Vagina (tissue), 2 donors: Measurements from ENCODE around the gene TNFAIP3. TPM values are rescaled to one million over a fixed set of nuclear protein-coding genes. Genes with fewer than 3 reads are reported as not detected.

Experiments
- DNase-seq, 2 donors: peaks; one replicate each; pipeline ENCODE4 v3.0.0-alpha.2; 2017; ENCODE audit errors: extremely low spot score in 2 of 2
- H3K27ac ChIP-seq: fragments of 200-600 bp; sonication (generic); one replicate; pipeline ENCODE4 v1.5.1; 2019
- H3K27me3 ChIP-seq: fragments of 200-600 bp; sonication (generic); one replicate; pipeline ENCODE4 v1.5.1; 2019
- H3K36me3 ChIP-seq, 2 donors: fragments of 200-600 bp; sonication (generic); one replicate each; pipeline ENCODE4 v1.5.1; 2017 to 2019
- H3K4me1 ChIP-seq: fragments of 200-600 bp; sonication (generic); one replicate; pipeline ENCODE4 v1.5.1; 2019
- H3K4me3 ChIP-seq, 2 donors: fragments of 200-600 bp; sonication (generic); 1 replicate in 1 of 2; 2 replicates in 1 of 2; pipeline ENCODE4 v1.5.1; 2016 to 2019
- H3K9me3 ChIP-seq: fragments of 200-600 bp; sonication (generic); one replicate; pipeline ENCODE4 v1.5.1; 2019
- POLR2A ChIP-seq, 2 donors: fragments of 450-650 bp; IDR thresholded peaks; one replicate each; pipeline ENCODE4 v1.6.1; 2017; ENCODE audit warnings: antibody characterized with exemption in 2 of 2, mild to moderate bottlenecking in 2 of 2, moderate library complexity in 2 of 2
- POLR2AphosphoS5 ChIP-seq, 2 donors: sonication (generic); formaldehyde crosslinking; IDR thresholded peaks; one replicate each; pipeline ENCODE4 v1.9.0; 2017; ENCODE audit warnings: antibody characterized with exemption in 2 of 2, mild to moderate bottlenecking in 2 of 2, low read depth in 1 of 2; ENCODE audit not compliant: insufficient read depth in 1 of 2
- intact Hi-C: fragments of 100-400 bp; cut with DNase I; formaldehyde crosslinking; loops from one replicate; pipeline ENCODE4 v1.15.1; 2023
- total RNA-seq: library from RNA; depleted of rRNA; stranded (reverse); fragments of >200 nt; gene quantifications from one replicate; pipeline ENCODE4 v1.2.3, GENCODE V29; 2016
- TF ChIP-seq, protein P1 (sequence below), 3 experiments: fragments of 450-650 bp in 2 of 3; fragments of 200-600 bp in 1 of 3; sonication (generic) in 1 of 3; IDR thresholded peaks; one replicate each; pipeline ENCODE4 v1.5.1; 2017 to 2019; ENCODE audit warnings: antibody characterized with exemption in 3 of 3, mild to moderate bottlenecking in 2 of 3, moderate library complexity in 2 of 3

The TNFAIP3 gene
- total RNA-seq, 1 donor from 2014 or later = 28.5 TPM

DNA sequence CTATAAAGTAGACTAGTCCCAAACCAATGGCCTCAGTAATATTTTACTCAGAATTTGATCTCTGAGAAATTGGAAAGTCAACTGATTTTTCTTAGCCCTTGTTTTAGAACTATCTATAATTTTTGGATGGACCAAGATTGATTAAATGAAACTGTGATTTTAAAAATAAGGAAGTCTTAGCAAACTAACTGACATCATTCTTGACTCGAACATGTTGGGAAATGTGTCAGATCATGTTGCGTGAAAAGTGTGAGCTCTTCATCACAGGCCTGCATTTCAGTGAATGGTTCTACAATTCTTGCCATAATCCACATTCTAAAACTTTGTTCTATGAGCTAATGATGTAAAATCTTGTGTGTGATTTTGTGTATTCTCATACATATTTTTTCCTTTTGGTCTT, 11.0 kb downstream of the TNFAIP3 start:
- H3K36me3 ChIP-seq = peaks cover 0 to 80% of the 10 kb centered on the region in 2 donors
- H3K4me3 ChIP-seq = no peak overlapping the region
- peaks cover 14% of the 10 kb centered on the region for H3K4me1 ChIP-seq
- DNase-seq = no peak
- intact Hi-C loops = no loop called here
- H3K27ac ChIP-seq = peak overlapping the region; percentile 12
- H3K27me3 ChIP-seq = no peaks in the 10 kb centered on the region
- TF ChIP-seq, protein P1, sequence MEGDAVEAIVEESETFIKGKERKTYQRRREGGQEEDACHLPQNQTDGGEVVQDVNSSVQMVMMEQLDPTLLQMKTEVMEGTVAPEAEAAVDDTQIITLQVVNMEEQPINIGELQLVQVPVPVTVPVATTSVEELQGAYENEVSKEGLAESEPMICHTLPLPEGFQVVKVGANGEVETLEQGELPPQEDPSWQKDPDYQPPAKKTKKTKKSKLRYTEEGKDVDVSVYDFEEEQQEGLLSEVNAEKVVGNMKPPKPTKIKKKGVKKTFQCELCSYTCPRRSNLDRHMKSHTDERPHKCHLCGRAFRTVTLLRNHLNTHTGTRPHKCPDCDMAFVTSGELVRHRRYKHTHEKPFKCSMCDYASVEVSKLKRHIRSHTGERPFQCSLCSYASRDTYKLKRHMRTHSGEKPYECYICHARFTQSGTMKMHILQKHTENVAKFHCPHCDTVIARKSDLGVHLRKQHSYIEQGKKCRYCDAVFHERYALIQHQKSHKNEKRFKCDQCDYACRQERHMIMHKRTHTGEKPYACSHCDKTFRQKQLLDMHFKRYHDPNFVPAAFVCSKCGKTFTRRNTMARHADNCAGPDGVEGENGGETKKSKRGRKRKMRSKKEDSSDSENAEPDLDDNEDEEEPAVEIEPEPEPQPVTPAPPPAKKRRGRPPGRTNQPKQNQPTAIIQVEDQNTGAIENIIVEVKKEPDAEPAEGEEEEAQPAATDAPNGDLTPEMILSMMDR (IDR thresholded peaks at IDR 0.05) = no peak
- TF ChIP-seq POLR2AphosphoS5 (IDR thresholded peaks at IDR 0.05; ENCODE audit: insufficient read depth in 1 of 2, low read depth in 1 of 2) (no peak), POLR2A (IDR thresholded peaks at IDR 0.05) (no peak)
- H3K9me3 ChIP-seq = no peaks in the 10 kb centered on the region

DNA sequence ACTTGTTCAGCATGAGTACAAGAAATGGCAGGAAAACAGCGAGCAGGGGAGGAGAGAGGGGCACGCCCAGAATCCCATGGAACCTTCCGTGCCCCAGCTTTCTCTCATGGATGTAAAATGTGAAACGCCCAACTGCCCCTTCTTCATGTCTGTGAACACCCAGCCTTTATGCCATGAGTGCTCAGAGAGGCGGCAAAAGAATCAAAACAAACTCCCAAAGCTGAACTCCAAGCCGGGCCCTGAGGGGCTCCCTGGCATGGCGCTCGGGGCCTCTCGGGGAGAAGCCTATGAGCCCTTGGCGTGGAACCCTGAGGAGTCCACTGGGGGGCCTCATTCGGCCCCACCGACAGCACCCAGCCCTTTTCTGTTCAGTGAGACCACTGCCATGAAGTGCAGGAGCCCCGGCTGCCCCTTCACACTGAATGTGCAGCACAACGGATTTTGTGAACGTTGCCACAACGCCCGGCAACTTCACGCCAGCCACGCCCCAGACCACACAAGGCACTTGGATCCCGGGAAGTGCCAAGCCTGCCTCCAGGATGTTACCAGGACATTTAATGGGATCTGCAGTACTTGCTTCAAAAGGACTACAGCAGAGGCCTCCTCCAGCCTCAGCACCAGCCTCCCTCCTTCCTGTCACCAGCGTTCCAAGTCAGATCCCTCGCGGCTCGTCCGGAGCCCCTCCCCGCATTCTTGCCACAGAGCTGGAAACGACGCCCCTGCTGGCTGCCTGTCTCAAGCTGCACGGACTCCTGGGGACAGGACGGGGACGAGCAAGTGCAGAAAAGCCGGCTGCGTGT, 11.6 kb downstream of the TNFAIP3 start:
- no peaks in the 10 kb centered on the region for H3K27me3 ChIP-seq
- H3K4me3 ChIP-seq = no peak overlapping the region
- peaks cover 7% of the 10 kb centered on the region for H3K4me1 ChIP-seq
- TF ChIP-seq POLR2AphosphoS5 (IDR thresholded peaks at IDR 0.05; ENCODE audit: insufficient read depth in 1 of 2, low read depth in 1 of 2) = peak in 1 of 2 donors; percentile 36
- TF ChIP-seq, protein P1 (IDR thresholded peaks at IDR 0.05) = no peak
- peak in 1 of 2 donors; percentile 72 for DNase-seq
- peaks cover 0 to 80% of the 10 kb centered on the region in 2 donors for H3K36me3 ChIP-seq
- no peaks in the 10 kb centered on the region for H3K9me3 ChIP-seq
- no peak overlapping the region for H3K27ac ChIP-seq
- intact Hi-C loops = no loop called here

GRCh38 chr6:137879299-137879698, 12.2 kb downstream of the TNFAIP3 start:
- TF ChIP-seq POLR2AphosphoS5 (IDR thresholded peaks at IDR 0.05; ENCODE audit: insufficient read depth in 1 of 2, low read depth in 1 of 2) (no peak), POLR2A (IDR thresholded peaks at IDR 0.05) (no peak)
- TF ChIP-seq, protein P1 (IDR thresholded peaks at IDR 0.05) = no peak
- no peak overlapping the region for H3K27ac ChIP-seq
- intact Hi-C loops = no loop called here
- H3K36me3 ChIP-seq = peaks cover 0 to 80% of the 10 kb centered on the region in 2 donors
- DNase-seq = peak in 1 of 2 donors; percentile 56
- H3K4me3 ChIP-seq = no peak overlapping the region
- H3K9me3 ChIP-seq = no peaks in the 10 kb centered on the region
- peaks cover under 1% of the 10 kb centered on the region for H3K4me1 ChIP-seq
- H3K27me3 ChIP-seq = no peaks in the 10 kb centered on the region

DNA sequence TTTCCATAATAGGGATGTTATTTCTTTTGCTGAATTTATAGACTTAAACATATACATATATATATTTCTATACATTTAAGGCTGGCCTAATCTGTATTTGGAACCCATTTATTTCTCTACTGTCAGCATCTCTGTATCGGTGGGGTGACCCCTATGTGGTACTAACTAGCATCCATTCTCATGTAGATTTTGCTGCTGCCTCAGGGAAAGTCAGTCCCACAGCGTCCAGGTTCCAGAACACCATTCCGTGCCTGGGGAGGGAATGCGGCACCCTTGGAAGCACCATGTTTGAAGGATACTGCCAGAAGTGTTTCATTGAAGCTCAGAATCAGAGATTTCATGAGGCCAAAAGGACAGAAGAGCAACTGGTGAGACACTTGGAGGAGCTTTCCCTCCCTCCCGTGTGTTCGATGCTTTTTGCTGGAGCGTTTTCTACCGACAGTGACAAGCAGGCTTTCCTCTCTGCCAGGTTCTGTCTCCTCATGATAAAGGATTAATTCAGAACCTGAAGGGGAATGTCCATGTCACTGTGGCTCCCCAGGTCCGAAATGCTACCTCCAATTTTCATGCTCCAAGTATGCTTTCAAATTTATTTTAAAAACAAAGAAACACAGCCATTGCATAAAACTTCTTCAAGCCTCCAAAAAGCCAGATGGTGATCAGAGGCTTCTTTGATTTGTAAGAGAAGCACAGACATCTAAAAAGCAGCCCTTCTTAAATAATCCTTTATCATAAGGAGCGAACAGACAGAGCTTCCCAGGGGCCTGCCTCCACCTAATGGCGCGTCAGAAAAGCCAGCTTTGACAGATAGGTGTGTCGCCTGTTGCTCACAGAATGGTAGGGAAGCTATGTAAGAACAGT, 13.1 kb downstream of the TNFAIP3 start:
- DNase-seq = peak in 1 of 2 donors; percentile 82
- H3K9me3 ChIP-seq = no peaks in the 10 kb centered on the region
- intact Hi-C loops = no loop called here
- no peak for TF ChIP-seq POLR2AphosphoS5 (IDR thresholded peaks at IDR 0.05; ENCODE audit: insufficient read depth in 1 of 2, low read depth in 1 of 2)
- no peak for TF ChIP-seq POLR2A (IDR thresholded peaks at IDR 0.05)
- TF ChIP-seq, protein P1 (IDR thresholded peaks at IDR 0.05) = no peak
- H3K27ac ChIP-seq = no peak overlapping the region
- no peaks in the 10 kb centered on the region for H3K4me1 ChIP-seq
- H3K4me3 ChIP-seq = no peak overlapping the region
- H3K36me3 ChIP-seq = peaks cover 0 to 74% of the 10 kb centered on the region in 2 donors
- H3K27me3 ChIP-seq = no peaks in the 10 kb centered on the region
